OCI-M2 (cell line): Measurements from ENCODE around the gene CHD9.
A peak's percentile ranks its signal among the peaks of the same experiment; 100 is the strongest.

Experiments used
- DNase-seq: peaks from one replicate; lab custom pipeline; 2025; ENCODE audit not compliant: unreplicated experiment; lab: John Stamatoyannopoulos, UW

Gene CHD9

GRCh38 chr16:53129281-53130158 is 74.7 kb downstream of the CHD9 start:
- DNase-seq: no peak

DNA sequence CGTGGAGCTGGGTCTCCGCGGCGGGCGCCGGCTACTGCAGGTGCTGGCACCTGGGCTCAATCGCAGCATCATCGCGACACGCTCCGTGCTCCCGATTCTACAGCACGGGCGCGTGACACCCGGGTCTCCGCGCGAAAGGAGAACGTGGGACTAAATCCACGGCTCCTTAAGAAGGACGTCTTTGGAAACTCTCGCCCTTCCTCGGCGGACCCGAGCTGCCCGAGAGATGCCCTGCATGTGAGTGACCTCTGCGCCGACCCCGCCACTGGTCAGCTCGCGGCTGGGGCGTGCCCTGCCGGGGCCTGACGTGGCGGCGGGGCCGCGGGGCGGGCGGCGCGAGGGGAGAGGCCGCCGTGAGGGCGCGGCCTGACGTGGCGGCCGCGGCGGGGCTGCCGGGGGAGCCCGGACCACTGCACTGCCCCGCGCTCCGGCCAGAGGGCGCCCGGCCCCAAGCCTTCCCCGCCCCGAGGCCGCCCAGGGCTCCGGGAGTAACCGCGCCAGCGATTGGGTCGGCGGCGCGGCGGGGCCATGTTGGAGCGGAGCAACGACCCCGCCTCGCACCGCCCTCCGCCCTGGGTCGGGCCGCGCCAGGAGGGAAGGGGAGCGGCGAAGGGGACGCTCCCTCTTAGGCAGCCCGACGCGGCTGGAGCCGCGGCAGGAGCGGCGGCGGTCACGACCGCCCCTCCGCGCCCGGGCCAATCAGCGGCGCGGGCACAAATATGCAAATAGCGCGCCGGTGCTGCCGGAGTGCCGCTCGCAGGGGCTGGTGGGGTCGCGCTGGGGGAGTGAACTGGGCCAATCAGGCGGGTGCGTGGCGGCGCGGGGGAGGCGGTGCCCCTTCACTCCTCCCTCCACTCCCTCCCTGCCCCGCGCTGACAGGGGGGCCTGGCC is 75.6 kb downstream of the CHD9 start:
- peak; percentile 58 for DNase-seq

GRCh38 chr16:53131050-53131362 is 76.2 kb downstream of the CHD9 start:
- no peak for DNase-seq

DNA sequence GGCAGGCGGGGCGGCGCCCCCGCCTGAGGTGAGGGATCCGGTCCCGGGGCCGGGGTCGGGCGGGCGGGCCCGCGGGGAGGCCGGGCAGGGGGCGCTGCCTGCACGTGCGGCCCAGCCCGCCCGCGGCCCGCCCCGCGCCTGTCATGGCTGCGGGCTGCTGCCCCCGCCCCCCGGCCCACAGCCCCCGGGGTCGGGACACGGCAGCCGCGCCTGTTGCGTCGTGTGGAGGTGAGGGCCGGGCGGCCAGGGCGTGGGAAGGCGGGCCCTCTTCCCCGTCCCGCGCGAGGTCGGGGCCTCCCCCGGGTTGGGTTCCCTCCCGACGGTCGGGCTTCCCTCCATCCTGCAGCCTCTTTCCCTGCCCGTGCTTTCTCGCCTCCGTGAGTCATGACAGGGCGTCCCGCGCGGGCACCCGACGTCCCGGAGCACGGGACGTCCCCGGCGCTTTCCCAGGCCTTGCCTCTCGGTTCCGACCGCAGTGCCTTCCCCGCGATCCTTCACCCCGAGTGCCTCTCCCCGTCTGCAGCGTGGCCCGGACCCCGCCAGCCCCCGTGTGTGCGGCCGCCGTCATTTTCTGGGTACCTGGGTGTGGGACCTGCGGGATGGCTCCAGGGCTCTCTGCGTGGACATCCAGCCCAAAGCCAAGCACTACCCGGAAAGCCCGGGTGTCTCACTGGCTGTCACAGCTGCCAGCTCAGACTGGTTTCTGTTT is 76.7 kb downstream of the CHD9 start:
- DNase-seq: no peak

GRCh38 chr16:53132406-53132805 is 77.6 kb downstream of the CHD9 start:
- no peak for DNase-seq

GRCh38 chr16:53135329-53135728 is 80.5 kb downstream of the CHD9 start:
- no peak for DNase-seq

GRCh38 chr16:53142823-53143568 is 88.2 kb downstream of the CHD9 start:
- DNase-seq: no peak

DNA sequence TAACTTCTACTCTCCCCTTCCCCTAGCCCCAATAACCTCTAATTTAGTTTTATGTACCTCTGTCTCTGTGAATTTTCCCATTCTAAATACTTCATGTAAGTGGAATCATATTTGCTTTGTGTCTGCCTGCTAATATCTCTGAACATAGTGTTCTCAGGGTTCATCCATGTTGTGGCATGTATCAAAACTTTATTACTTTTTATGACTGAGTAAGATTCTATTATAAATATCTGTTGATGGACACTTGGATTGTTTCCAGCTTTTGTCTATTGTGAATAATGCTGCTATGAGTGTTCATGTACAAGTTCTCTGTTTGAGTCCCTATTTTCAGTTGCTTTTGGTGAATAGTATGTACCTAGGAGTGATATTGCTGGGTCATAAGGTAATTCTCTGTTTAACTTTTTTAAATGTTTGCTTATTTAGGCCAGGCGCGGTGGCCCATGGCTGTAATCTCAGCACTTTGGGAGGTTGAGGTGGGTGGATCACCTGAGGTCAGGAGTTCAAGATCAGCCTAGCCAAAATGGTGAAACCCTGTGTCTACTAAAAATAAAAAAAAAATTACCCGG is 92.8 kb downstream of the CHD9 start:
- DNase-seq: no peak

DNA sequence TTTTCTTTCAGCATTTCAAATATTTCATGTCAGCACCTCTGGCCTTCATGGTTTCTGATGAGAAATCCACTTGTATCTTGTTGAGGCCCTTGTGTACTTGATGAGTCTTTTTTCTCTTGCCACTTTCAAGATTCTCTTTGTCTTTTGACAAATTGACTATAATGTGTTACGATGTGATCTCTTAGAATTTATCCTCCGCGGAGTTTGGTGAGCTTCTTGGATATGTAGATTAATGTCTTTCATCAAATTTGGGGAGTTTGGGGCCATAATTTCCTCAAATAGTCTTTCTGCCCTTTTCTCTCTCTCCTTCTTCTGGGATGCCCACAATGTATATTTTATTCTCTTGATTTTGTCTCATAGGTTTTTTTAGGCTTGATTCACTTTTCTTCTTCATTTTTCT is 96.0 kb downstream of the CHD9 start:
- no peak for DNase-seq

GRCh38 chr16:53152329-53152728 is 97.5 kb downstream of the CHD9 start:
- DNase-seq: no peak

DNA sequence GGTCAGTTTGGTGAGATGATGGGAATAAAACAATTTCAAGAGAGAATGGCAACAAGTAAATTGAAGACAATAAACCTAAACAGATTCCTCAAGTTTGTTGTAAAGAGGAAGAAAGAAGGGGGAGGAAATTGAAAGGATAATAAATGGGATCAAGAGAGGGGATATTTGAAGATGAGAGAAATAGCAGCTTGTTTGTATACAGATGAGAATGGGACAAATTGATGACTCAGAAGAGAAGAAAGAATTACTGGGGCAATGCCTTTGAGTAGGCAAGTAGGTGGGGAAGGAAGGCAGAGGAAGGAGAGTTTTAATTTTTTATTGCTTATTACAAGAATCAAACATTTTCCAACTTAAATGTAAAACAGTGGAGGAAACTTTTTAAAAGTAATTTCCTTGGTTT is 98.3 kb downstream of the CHD9 start:
- DNase-seq: no peak

DNA sequence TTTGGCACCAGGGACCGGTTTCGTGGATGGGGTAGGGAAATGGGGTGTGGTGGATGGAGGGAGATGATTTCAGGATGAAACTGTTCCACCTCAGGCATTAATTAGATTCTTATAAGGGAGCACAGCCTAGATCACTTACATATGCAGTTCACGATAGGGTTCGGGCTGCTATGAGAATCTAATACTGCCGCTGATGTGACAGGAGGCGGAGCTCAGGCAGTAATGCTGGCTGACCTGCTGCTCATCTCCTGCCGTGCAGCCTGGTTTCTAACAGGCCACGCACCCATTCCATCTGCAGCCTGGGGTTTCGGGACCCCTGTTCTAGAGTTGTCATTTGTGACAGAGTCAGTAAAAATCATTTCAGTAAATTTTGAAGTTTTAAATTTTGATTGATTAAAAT is 99.7 kb downstream of the CHD9 start:
- no peak for DNase-seq

GRCh38 chr16:53156516-53156915 is 101.7 kb downstream of the CHD9 start:
- DNase-seq: no peak

GRCh38 chr16:53159781-53160436 is 105.1 kb downstream of the CHD9 start:
- peak; percentile 1 for DNase-seq

GRCh38 chr16:53166099-53166498 is 111.3 kb downstream of the CHD9 start:
- no peak for DNase-seq

GRCh38 chr16:53168744-53169143 is 114.0 kb downstream of the CHD9 start:
- no peak for DNase-seq

DNA sequence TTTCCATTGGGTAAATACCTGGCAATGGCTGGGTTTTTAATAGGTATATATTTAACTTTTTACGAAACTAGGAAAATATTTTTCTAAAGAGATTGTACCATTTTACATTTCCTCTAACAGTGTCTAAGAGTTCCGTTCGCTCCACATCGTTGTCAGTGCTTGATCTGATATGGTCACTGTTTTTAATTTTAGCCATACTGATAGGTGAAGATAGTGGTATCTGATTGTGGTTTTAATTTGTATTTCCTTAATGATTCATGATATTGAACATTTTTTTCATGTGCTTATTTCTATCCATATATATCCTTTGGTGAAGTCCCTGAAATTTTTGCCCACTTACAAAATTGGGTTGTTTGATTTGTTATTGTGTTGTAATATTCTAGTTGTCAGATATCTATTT is 117.7 kb downstream of the CHD9 start:
- DNase-seq: no peak

GRCh38 chr16:53175118-53175517 is 120.3 kb downstream of the CHD9 start:
- no peak for DNase-seq

- DNase-seq: no peak
Observed at GRCh38 chr16:53176434-53176833, 121.6 kb downstream of the CHD9 start.

DNA sequence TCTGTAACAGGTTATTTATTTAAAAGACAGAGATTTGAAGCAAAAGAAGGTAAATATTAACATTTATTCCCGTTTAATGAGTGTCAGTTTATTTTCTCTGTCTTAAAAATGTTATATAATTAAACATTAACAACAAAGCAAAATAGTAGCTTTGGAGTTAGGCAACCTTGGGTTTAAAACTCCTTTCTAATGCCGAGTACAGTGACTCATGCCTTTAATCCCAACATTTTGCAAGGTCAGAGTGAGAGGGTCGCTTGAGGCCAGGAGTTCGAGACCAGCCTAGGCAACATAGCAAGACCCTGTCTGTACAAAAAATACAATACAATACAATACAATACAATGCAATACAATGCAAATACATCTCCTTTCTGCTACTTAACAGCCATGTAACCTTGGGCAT is 128.7 kb downstream of the CHD9 start:
- no peak for DNase-seq
